Bone marrow (tissue), 2 donors: Measurements from ENCODE around the gene AKNA.
A peak's percentile ranks its signal among the peaks of the same experiment; 100 is the strongest.

ENCODE experiments used
- DNase-seq, 2 donors: peaks; one replicate each; lab custom pipeline; 2025; lab: John Stamatoyannopoulos, UW

AKNA gene

DNA sequence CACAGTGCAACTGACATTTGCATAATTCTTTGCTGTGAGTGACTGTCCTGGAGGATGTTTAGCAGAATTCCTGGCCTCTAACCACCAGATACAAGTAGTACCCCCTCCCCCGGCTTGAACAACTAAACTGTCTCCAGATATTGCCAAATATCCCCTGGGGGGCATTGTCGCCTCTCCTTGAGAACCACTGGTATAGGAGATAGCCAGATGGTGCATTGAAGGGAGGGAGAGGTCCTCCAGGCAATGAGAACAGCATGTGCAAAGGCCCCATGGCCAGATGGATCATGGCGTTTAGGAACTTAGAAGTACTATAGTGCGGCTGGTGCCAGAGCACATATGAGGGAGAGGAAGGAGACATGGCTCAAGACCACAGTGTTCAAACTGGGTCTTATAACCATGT lies 83.8 kb downstream of the AKNA start:
- no peak for DNase-seq

DNA sequence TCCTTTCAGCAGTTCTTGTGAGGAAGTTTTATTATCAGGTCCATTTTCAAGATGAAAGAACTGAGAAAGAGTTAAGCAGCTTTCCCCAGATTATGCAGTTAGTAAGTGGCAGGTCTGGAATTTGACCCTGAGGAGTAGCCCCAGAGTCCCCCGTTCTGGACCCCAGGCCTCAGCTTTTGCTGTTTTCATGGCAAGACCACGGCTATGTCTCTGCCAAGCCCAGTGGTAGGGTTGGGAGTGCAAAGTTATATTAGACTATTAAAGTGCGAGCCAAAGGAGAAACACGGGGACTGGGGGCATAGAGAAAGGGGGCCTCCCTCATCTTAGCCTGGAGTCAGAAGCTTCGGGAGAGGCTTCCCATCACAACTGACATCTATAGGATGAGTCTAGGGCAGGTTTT lies 84.2 kb downstream of the AKNA start:
- DNase-seq, result no peak

DNA sequence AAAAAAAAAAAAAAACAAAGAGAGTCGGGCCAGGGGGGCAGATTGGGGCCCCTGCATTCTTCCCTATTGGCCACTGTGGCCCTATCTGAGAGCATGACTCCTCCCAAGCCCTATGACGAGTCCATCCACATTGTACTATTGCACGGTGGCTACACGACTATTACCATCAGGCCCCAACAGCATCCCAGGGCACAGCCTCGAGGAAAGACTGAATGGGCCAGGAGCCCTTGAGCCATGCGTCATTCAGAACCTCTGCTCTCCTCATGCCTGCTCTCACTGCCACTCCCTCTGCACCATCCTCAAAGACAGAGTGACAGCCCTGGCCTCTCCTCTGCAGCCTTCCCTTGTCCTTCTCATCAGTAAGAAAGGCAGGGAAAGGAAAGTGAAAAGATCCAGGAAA lies 85.1 kb downstream of the AKNA start:
- no peak for DNase-seq

DNA sequence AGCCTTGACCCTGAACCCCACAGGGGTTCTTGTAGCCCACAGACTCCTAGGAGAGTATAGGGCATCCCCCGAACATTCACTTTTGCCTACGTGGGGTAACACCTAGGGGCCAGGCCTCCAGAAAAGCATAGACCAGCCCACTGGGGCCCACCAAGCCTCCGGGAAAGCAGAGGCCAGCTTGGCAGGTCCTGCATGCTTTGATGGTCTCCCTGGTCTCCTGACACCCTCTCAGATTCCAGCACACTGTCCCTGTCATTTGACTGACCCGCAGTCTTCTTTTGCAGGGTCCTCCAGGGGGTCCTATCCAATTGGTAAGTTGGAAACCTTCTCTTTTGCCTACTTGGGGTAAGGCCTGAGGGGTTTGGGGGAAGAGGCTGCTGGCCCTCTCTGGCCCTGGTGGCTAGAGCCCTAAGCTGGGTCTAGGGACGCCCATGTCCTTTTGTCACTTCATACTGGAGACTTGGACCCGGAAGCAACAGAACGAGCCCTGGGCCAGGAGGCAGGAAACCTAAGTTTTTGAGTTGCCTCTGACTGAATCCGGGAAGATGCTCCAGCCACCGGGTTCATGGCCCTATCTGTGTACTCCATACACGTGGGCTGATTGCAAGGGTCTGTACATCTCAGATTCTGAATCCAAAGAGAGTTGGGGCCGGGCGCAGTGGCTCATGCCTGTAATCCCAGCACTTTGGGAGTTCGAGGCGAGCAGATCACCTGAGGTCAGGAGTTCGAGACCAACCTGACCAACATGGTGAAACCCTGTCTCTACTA lies 85.8 kb downstream of the AKNA start:
- DNase-seq, result no peak

DNA sequence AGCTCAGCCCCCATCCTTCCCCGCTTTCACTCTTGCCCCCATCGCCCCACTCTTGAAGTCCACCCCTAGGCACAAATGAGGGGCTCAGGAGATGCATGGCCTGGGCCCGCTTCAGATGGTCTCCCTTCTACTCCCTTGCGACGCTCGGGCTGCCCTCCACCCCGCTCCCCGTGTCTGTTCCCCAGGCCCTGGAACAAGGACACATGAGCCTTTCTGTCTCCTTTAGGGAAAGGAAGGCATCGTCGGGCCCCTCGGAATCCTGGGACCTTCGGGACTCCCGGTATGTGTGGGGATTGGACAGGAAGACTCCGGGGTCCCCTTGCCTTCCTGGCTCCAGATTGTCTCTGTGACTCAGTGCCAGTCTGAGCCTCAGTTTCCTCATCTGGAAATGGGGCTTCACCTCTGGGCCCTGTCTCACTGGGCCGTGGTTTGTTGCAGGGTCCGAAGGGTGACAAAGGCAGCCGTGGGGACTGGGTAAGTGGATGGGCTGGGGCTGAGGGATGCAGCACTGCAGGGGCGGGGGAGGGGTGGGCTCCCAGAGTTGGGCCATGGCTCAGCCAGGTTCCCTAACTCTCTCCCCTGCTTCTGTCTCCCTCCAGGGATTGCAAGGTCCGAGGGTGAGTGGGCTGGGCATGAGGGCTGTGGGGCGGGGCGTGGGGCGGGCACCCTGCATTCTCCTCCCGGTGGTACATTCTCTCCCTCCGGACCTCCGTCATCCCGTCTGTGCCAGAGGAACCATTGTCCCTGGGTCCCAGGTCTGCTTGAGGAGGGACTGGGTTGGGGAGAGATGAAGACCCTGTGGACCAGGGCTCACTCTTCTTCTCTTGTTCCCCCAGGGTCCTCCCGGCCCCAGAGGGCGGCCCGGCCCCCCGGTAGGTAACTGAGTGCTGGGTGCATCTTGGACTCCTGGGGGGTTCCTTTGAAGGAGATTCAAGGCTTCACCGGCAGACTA lies 86.7 kb downstream of the AKNA start:
- no peak for DNase-seq

DNA sequence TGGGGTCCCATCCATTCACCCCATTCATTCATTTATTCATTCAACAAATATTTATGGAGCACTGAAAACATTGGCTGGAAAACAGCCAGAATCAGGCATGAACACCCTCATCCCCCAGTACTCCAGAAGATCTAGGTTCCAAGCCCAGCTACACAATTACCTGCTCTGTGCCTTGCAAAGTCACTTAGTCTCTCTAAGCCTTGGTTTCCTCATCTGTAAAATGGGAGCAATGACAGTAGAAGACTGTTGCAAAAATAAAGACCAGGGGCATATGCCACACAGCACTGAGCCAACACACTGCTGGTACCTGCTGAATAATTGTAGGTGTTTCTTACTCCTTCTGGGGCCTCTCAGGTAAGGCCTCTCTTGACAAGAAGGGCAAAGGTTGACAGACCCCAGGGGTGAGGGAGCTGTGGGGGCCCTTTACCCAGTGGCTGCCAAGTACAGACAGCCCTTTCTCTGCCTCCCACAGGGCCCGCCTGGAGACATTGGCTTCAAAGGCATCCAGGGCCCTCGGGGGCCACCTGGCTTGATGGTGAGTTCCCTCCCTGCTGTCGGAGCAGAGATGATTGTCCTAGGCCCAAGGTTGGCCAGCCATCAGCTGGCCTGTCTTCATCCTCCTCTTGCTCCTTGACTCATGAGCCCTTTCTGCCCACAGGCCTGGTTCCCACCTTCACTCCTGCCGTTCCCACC lies 87.5 kb downstream of the AKNA start:
- DNase-seq, result no peak

DNA sequence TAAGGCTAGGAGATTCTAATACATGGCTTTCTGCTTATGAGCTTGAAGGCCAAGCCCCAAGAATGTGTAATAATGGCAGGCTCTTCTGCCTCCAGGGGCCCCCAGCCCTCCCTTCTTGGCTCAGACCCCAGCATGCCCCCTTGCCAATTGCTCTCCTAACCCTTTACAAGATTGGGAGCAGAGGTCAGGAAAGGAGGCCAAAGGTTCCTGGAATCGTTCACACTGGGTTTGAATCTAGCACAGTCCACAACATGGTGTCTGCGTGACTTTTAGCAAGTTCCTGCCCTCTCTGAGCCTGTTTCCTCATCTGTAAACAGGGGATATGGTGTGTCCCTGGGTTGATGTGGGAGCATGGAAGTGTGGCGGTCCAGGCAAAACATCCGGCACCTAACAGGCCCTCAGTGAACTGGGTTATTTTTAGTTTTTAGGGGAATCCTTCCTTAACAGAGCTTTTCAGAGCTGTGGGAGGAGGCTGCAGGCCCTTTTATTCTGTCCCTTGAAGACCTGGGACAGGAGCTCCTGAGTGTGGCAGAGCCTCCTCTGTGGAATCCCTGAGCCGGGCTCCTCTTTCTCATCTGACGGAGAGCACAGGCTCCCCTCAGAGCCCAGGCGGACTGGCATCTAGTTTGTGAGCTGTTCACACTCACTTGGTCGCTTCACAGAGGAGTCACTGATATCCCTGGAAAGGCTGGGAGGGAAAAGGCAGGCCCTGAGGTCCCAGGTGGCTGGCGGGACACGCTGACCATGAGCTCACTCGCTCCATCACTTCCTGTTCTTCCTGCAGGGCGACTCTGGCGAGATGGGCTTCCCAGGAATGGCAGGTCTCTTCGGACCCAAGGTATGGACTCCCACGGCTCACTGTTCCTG lies 88.3 kb downstream of the AKNA start:
- DNase-seq, result no peak

DNA sequence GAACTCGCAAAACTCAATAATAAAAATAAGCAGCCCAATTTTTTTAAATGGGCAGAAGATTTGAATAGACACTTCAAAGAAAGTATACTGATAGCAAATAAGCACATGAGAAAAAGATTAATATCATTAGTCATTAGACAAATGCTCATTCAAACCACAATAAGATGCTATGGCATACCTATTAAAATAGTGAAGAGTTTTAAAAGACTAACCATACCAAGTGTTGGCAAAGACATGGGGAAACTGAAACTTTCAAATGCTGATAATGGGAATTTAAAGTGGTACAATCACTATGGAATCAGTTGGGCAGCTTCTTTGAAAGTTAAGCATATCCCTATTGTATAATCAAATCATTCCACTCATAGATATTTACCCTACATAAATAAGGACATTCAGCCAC lies 91.4 kb downstream of the AKNA start:
- DNase-seq, result no peak

DNA sequence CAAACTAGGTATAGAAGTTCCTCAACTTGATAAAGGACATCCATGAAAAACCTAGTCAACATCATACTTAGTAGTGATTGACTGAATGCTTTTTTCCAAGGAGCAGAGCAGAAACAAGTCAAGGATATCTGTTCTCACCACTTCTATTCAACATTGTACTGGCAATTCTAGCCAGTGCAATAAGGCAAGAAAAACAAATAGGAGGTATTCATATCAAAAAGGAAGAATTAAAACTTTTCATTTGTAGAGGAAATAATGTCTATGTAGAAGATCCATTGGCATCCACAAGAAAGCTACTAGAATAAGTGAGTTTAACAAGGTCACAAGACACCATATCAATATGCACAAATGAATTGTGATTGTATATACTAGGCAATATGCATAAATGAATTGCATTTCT lies 93.1 kb downstream of the AKNA start:
- DNase-seq, result no peak

DNA sequence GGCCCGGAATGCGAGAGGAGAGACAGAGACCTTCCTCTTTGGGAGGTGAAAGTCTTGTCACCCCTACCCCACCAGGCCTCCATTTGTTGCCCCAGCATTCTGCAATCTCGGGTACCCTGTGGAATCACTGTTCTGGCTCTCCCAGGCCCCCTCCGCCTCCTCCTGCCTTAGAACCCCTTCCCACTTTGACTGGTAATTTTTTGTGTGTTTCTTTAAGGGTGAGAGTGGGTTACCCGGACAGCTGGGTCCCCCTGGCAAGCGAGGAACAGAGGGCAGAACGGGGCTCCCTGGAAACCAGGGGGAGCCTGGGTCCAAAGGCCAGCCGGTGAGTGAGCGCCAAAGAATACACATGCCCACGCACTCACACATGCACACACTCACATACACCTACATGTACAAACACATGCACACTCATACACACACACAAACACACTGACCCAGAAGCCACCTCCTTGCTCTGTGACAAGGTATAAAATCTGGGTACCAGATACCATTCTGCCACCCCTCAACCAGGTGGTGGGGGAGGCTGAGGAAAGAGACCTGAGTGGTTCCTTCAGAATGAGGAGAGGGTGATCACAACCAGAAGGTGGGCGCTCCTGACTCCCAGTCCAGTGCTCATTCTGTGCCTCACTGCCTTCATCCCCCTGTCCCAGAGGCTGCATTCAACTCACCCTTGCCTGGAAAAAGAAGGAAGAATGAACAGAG lies 95.7 kb downstream of the AKNA start:
- no peak for DNase-seq

DNA sequence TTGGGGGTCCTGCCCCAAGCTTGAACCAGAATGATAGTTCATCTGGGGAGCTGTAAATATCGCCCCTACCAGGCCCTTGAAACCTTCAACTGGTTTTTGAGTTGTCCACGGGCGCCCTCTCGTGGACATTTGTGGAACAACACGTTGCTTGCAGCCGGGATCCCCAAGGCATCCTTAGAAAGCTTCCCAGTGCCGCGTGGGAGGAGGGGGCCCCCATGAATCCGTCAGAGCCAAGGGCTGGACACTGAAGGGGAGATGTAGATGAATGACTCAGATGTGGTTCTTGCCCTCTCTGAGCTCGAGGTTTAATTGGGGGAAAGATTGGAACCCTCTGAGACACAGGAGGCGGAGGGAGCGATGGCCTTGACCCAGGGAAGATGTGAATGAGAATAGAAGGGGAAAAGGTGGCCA lies 96.7 kb downstream of the AKNA start:
- peak; percentile 15 to 39 for DNase-seq

DNA sequence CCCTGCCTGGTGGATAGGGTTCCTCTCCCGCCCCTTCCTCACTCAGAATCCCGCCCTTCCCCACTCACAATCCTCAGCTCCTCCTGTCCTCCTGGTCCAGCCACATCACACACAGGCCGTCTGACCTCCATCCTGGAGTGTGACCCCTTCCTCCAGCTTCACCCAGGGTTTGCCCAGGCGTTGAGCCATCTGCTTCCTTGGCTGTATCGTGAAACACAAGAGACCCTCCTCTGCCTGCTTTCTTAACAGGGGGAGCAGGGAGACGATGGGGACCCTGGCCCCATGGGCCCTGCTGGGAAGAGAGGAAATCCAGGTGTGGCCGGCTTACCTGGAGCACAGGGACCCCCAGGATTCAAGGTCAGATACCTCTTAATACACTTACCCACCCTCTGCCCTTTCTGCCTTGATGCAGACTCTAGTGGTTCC lies 97.2 kb downstream of the AKNA start:
- no peak for DNase-seq

DNA sequence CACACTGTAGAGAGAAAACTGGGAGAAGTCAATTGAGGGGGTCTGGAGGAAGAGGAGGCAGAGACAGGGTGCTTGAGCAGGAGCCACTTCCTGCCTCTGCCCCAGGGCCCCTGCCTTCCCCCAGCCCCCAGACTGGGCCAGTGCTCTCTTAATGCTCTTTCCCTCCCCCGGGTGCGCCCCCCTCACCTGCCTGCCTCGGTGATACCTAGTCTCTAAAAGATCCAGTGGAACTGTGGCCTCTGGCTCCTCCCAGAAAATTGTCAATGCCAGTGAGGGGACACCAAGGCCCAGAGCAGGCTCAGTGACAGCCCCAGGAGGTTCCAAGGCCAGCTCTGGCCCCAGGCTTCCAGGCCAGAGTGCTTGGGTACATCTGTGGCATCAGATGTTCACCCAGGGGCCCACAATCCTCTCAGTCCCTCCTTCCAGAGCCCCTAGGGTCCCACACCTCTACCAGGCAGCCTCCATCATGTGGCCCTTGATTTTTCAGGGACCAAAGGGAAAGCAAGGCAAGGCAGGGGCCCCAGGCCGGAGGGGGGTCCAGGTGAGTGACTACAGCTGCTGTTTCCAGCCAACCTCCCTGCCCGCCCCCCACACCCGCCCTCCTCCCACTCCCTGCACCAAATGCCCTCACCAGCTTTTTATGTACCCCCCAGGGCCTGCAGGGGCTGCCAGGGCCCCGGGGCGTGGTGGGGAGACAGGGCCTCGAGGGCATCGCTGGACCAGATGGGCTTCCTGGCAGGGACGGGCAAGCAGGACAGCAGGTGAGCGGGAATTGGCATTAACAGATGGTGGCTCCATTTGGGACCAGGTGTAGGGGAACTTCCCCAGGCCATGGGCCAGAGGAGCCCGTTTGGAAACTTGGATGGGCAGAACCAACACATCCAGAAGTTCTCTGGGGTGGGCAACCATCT lies 98.0 kb downstream of the AKNA start:
- no peak for DNase-seq

DNA sequence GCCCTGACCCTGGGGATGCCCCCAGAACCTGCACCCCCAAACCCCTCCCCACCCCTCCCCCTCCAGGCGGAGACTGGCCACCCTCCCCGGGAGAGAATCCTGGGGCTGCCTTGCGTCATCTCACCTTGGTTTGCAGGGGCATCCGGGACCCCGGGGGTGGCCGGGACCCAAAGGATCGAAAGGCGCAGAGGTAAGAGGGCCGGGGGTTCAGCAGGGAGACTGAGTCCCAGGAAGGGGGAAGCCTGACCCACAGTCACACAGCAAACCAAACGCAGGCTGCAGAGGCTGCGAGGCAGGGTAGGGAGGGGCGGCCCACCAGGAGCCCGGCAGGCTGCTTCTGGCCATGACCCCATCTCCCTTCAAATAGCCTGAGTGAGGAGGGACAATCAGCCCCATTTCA lies 98.7 kb downstream of the AKNA start:
- no peak for DNase-seq

DNA sequence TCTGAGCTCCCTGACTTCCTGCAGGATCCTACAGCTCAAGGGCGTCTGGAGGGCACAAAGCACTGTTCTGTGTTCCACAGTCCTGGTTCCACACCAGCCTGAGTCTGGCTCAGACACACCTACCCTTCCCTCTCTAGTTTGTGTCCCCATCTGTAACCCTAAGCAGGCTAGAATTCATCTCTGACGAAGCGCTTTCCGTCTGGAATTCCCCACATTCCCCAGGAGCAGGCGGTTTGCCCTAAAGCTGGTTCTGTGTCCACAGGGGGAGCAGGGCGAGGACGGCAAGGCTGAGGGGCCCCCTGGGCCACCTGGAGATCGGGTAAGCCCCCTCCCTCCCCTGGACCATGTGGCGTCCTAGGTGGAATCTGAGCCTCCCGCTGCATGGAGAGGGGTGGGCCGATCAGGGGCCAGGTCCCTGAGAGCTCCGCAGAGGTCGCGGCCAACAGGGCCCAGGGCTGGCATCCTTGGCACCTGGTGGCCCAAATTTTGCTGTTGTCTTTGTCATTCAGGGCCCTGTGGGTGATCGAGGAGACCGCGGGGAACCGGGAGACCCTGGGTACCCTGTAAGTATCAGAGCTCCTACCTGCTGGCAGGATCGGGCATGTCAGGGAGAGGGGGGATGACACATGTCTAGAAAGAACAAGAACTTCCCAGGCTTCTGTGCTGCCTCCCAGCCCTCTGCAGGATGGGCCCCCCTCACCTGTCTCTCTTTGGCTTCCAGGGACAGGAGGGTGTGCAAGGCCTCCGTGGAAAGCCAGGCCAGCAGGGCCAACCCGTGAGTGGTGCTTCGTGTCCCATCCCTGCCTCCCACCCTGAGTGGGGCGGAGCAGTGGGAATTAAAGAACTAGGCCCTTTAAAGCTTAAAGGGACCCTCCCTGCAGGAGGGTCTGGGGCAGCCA lies 99.3 kb downstream of the AKNA start:
- no peak for DNase-seq

DNA sequence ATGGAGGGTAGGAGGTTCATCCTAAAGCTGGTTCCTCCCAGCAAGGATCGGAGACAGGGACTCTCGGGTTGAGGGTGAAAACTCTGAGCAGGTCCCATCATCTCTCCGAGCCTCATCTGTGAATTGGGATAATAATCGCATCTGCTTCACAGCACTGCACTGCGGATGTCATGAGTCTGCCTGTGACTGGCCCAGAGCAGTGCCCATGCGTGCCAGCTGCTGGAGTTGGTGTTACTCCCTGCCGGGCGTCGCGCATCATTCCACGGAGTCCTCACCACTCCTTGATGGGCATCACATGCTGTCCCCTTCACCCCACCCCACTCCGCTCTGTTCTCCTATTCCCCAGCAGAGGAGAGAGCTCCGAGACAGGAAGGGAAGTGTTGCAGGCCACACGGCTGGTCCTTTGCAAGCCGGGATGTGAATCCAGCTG lies 100.0 kb downstream of the AKNA start:
- DNase-seq, result no peak

DNA sequence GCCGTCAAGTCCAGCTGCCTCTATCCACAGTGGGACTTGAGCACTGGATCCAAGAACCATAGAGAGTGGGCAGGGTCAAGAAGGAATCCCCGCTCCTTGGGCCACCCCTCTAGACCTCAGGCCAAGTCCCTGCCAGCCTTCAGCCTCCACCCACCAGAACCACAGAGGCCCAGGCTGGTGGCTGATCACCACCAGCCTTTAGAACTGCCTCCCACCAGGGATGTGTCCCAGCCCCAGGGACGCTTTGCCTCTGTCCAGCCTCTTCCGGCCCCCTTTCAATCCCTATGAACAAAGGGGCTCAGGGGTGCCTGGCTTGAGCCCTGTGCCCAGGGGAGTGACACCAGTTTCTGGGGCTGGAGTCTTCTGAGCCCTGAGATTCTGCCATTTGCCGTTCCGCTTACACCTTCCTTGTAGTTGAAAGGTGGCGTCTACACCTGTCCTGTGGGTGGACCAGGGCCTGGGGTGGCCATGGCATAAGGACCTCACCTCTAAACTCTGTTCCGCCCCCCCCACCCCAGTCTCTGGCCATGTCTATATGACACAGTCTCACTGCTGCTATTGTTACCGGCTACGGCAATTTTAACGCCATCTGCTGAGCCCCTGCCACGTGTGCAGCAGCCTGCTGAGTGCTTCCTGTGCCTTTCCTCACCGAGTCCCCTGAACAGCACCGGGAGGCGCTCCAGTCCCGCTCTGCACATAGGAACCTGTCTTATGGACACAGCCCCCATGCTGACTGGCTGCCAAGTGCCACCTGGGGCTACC lies 100.6 kb downstream of the AKNA start:
- no peak for DNase-seq

DNA sequence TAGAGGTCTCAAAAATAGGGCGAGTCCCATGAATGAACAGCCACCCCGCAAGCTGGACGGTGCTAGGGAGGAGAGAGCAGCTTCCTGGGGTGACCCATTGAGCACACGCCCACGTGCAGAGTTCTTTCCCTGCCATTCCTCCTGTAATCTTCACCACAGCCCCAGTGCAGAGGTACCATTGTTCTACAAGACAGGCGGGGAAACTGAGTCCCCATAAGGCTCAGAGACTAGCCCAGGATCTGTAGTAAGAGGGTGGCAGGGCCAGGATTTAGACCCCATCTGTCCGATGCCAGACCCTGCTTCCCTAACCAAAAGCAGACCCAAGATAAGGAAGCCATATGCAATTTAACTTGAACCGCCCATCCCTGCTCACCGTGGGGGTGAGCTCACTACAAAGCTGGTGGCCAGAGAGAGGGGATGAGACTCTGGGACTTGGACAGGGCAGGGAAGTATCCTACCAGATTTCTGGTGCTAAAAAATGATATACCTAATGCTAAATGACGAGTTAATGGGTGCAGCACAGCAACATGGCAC lies 101.6 kb downstream of the AKNA start:
- no peak for DNase-seq
